Panc1 (cell line): ENCODE data around the gene ZCCHC14. TPM values are rescaled to one million over a fixed set of nuclear protein-coding genes. Genes with fewer than 3 reads are reported as not detected.

Experiments
- ATAC-seq: fragments of 200-7000 bp; cut with Tn5 transposase; 2 replicates; pipeline ENCODE4 v1.9.1; 2020; ENCODE audit warnings: mild to moderate bottlenecking, moderate library complexity
- BruUV-seq: library from RNA; stranded (reverse); fragments of 400-500 nt; replicated peaks from 2 replicates; lab custom pipeline; 2021; lab: Mats Ljungman, UMichigan
- CTCF ChIA-PET: fragments of 300-600 bp; sonication (Branson Sonifier 250); formaldehyde crosslinking; loops from one replicate; lab custom pipeline; 2022; ENCODE audit warnings: antibody characterized with exemption; lab: Charles Lee
- POLR2A ChIA-PET: fragments of 300-600 bp; sonication (Branson Sonifier 250); formaldehyde crosslinking; loops from one replicate; lab custom pipeline; 2022; ENCODE audit warnings: antibody characterized with exemption; lab: Charles Lee
- DNase-seq: peaks from one replicate; pipeline ENCODE4 v3.0.0-alpha.2; 2010; ENCODE audit warnings: low read depth, low spot score
- H3K27ac ChIP-seq: 2 replicates; pipeline ENCODE4 v1.5.1; 2011; ENCODE audit warnings: mild to moderate bottlenecking, low read length, inconsistent platforms
- H3K27me3 ChIP-seq: fragments of 200-500 bp; sonication (Bioruptor generic); 2 replicates; pipeline ENCODE4 v1.6.0; 2014; ENCODE audit warnings: low read length, inconsistent platforms; ENCODE audit not compliant: control insufficient read depth, insufficient read depth
- H3K36me3 ChIP-seq: fragments of 200-500 bp; sonication (Bioruptor generic); 2 replicates; pipeline ENCODE4 v1.5.1; 2014; ENCODE audit warnings: inconsistent platforms, mild to moderate bottlenecking, low read length, moderate library complexity; ENCODE audit not compliant: control insufficient read depth, insufficient read depth
- H3K4me1 ChIP-seq: 2 replicates; pipeline ENCODE4 v1.5.1; 2011; ENCODE audit warnings: inconsistent platforms, mild to moderate bottlenecking, low read length, moderate library complexity; ENCODE audit not compliant: control insufficient read depth, insufficient read depth
- H3K4me3 ChIP-seq, 2 experiments: 2 replicates each; pipeline ENCODE4 v1.5.1; 2011 to 2012; ENCODE audit warnings: low read depth in 2 of 2, low read length in 2 of 2, mild to moderate bottlenecking in 2 of 2, inconsistent platforms in 1 of 2, moderate library complexity in 1 of 2
- H3K9me3 ChIP-seq: fragments of 200-500 bp; sonication (Bioruptor generic); 2 replicates; pipeline ENCODE4 v1.5.1; 2014; ENCODE audit warnings: low read depth, mild to moderate bottlenecking, inconsistent platforms, low read length, moderate library complexity; ENCODE audit not compliant: control insufficient read depth, insufficient read depth
- CTCF ChIP-seq: fragments of 450-650 bp; IDR thresholded peaks from 2 replicates; pipeline ENCODE4 v1.5.1; 2017; ENCODE audit warnings: mild to moderate bottlenecking
- POLR2AphosphoS5 ChIP-seq: IDR thresholded peaks from 2 replicates; pipeline ENCODE4 v1.6.1; 2012; ENCODE audit warnings: mild to moderate bottlenecking, low read depth, low read length, moderate library complexity
- REST ChIP-seq, 2 experiments: IDR thresholded peaks; 2 replicates each; pipeline ENCODE4 v1.6.1; 2011 to 2012; ENCODE audit warnings: low read depth in 2 of 2, control low read depth in 1 of 2, low read length in 1 of 2, mild to moderate bottlenecking in 1 of 2, moderate library complexity in 1 of 2; ENCODE audit not compliant: insufficient read depth in 1 of 2
- SIN3A ChIP-seq: IDR thresholded peaks from 2 replicates; pipeline ENCODE4 v1.6.1; 2012; ENCODE audit warnings: low read depth, mild to moderate bottlenecking, low read length, moderate library complexity, borderline replicate concordance; ENCODE audit not compliant: insufficient read depth
- TCF7L2 ChIP-seq: IDR thresholded peaks from 2 replicates; pipeline ENCODE4 v1.6.1; 2011; ENCODE audit warnings: mild to moderate bottlenecking, low read depth, low read length, inconsistent platforms
- in situ Hi-C: cut with HindIII; loops from 2 replicates; pipeline ENCODE4 v1.10.0; 2016; ENCODE audit warnings: low sequenced_read_pairs, low pct_unique_long_range_greater_than_20kb
- intact Hi-C: fragments of 100-400 bp; cut with micrococcal nuclease; formaldehyde crosslinking; loops from one replicate; pipeline ENCODE4 v1.10.0; 2022; ENCODE audit not compliant: unreplicated experiment
- total RNA-seq: library from RNA; stranded (reverse); gene quantifications from one replicate; pipeline ENCODE4 v1.2.1, GENCODE V29; 2021; ENCODE audit not compliant: unreplicated experiment

The ZCCHC14 gene
- total RNA-seq, 1 experiment from 2014 or later = 35.0 TPM

DNA sequence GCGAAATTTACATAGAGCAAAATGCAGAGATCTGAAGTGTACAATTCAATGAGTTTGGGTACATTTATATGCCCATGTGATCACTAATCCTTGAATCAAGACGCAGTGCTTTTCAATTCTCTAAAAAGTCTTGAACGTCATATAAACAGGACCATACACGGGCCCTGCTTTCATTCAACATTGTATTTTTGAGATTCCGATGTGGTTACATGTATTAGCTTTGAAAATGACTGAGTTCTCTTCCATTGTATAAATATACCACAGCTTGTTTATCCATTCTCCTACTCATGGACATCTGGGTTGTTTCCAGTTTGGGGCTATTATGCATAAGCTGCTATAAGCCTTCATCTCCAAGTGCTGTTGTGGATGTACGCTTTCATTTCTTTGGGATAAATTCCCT is 45.5 kb downstream of the ZCCHC14 start:
- Histone ChIP-seq H3K4me3 (no peak overlapping the region), H3K4me1 (no peaks in the 10 kb centered on the region), H3K27ac (no peak overlapping the region), H3K27me3 (no peaks in the 10 kb centered on the region), H3K9me3 (no peaks in the 10 kb centered on the region), H3K36me3 (peaks cover 7% of the 10 kb centered on the region)
- DNase-seq (no peak), ATAC-seq (no peak)
- no peak for TF ChIP-seq REST (IDR thresholded peaks at IDR 0.05; ENCODE audit: insufficient read depth in 1 of 2, low read depth in 2 of 2, low read length in 1 of 2)
- TF ChIP-seq CTCF = no peak
- TF ChIP-seq SIN3A = no peak
- TF ChIP-seq POLR2AphosphoS5 = no peak
- TF ChIP-seq TCF7L2 = no peak
- ChIA-PET POLR2A (no interaction called here), CTCF (no interaction called here)
- no TSS peak for BruUV-seq
- in situ Hi-C loops = no loop called here
- intact Hi-C loops = no loop called here

GRCh38 chr16:87446479-87446878 is 46.3 kb downstream of the ZCCHC14 start:
- TF ChIP-seq SIN3A = no peak
- no peak for TF ChIP-seq CTCF
- no peak for TF ChIP-seq TCF7L2
- TF ChIP-seq POLR2AphosphoS5 = no peak
- no peak for TF ChIP-seq REST (IDR thresholded peaks at IDR 0.05; ENCODE audit: insufficient read depth in 1 of 2, low read depth in 2 of 2, low read length in 1 of 2)
- H3K27me3 ChIP-seq = no peaks in the 10 kb centered on the region
- in situ Hi-C loops (no loop called here), intact Hi-C loops (no loop called here)
- no peaks in the 10 kb centered on the region for H3K9me3 ChIP-seq
- CTCF ChIA-PET = no interaction called here
- no TSS peak for BruUV-seq
- peaks cover 7% of the 10 kb centered on the region for H3K36me3 ChIP-seq
- POLR2A ChIA-PET = no interaction called here
- H3K4me1 ChIP-seq = no peaks in the 10 kb centered on the region
- ATAC-seq (no peak), DNase-seq (no peak)
- no peak overlapping the region for H3K27ac ChIP-seq
- no peak overlapping the region for H3K4me3 ChIP-seq
